ENCODE data around the gene MOV10L1. TPM values are rescaled to one million over a fixed set of nuclear protein-coding genes. Genes with fewer than 3 reads are reported as not detected.

The MOV10L1 gene
- total RNA-seq, 1 donor from 2014 or later, result 0.10 TPM

- peak; percentile 66 for DNase-seq (ENCODE audit: extremely low spot score, unreplicated experiment)
- no peaks in the 10 kb centered on the region for H3K36me3 Mint-ChIP-seq
- no peaks in the 10 kb centered on the region for H3K4me1 Mint-ChIP-seq (ENCODE audit: unreplicated experiment)
- TF ChIP-seq, protein P1, sequence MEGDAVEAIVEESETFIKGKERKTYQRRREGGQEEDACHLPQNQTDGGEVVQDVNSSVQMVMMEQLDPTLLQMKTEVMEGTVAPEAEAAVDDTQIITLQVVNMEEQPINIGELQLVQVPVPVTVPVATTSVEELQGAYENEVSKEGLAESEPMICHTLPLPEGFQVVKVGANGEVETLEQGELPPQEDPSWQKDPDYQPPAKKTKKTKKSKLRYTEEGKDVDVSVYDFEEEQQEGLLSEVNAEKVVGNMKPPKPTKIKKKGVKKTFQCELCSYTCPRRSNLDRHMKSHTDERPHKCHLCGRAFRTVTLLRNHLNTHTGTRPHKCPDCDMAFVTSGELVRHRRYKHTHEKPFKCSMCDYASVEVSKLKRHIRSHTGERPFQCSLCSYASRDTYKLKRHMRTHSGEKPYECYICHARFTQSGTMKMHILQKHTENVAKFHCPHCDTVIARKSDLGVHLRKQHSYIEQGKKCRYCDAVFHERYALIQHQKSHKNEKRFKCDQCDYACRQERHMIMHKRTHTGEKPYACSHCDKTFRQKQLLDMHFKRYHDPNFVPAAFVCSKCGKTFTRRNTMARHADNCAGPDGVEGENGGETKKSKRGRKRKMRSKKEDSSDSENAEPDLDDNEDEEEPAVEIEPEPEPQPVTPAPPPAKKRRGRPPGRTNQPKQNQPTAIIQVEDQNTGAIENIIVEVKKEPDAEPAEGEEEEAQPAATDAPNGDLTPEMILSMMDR (conservative IDR thresholded peaks at IDR 0.05), result no peak
- peak overlapping the region; percentile 86 for H3K4me3 Mint-ChIP-seq
- peak overlapping the region; percentile 72 for H3K27ac Mint-ChIP-seq
- H3K9me3 Mint-ChIP-seq, result no peaks in the 10 kb centered on the region
- peaks cover 42% of the 10 kb centered on the region for H3K27me3 Mint-ChIP-seq
Observed at GRCh38 chr22:50169181-50169759, 79.5 kb downstream of the MOV10L1 start.

- Mint-ChIP-seq H3K4me1 (ENCODE audit: unreplicated experiment) (no peaks in the 10 kb centered on the region), H3K9me3 (no peaks in the 10 kb centered on the region), H3K4me3 (peak overlapping the region; percentile 59), H3K36me3 (no peaks in the 10 kb centered on the region), H3K27me3 (peaks cover 41% of the 10 kb centered on the region), H3K27ac (no peak overlapping the region)
- TF ChIP-seq, protein P1 (conservative IDR thresholded peaks at IDR 0.05), result peak; percentile 16
- no peak for DNase-seq (ENCODE audit: extremely low spot score, unreplicated experiment)
Observed at GRCh38 chr22:50169774-50170341, 80.1 kb downstream of the MOV10L1 start.

DNA sequence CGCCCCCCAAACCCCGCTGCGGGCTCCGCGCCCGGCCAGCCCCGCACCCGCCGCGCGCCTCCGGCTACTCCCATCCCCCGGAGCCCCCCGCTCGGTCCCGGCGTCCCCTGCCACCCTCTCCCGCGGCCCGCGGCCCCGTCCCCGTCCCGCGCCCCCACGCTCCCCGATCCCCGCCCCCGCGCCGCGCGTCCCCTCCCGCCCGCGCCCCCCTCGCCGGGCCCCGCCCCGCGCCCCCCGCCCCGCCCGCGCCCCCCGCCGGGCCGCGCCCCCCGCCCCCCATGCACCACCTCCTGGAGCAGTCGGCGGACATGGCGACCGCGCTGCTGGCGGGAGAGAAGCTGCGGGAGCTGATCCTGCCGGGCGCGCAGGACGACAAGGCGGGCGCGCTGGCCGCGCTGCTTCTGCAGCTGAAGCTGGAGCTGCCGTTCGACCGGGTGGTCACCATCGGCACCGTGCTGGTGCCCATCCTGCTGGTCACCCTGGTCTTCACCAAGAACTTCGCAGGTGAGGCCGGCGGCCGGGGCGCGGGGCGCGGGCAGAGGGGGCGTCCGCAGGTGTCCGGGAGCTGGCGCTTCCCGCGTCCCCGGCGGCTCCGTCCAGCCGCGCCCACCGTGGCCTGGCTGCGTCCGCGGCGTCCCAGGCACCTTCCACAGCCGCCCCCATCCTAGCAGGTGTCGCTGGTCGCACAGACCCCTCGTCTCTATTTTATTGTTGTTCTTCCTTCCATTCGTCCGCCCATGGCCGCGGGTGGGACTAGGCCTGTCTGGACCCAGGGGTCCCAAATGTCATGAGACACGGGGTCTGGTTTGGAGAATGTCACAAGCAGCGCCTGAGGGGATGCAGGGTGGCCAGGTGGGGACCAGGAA, 80.9 kb downstream of the MOV10L1 start, which contains the start of gene PANX2:
PANX2 (plus strand) TSS at position 279 of the 866 bp plus-strand sequence; CDS start at position 279, 0 bp downstream.
- peak within 1 kb of the TSS; percentile 58 for H3K27ac Mint-ChIP-seq
- no peak for DNase-seq (ENCODE audit: extremely low spot score, unreplicated experiment)
- H3K4me1 Mint-ChIP-seq (ENCODE audit: unreplicated experiment), result no peaks in the 10 kb centered on the region
- H3K27me3 Mint-ChIP-seq, result peaks cover 37% of the 10 kb centered on the region
- H3K9me3 Mint-ChIP-seq, result no peaks in the 10 kb centered on the region
- peak within 1 kb of the TSS; percentile 85 for H3K4me3 Mint-ChIP-seq
- no peaks in the 10 kb centered on the region for H3K36me3 Mint-ChIP-seq
- TF ChIP-seq, protein P1 (conservative IDR thresholded peaks at IDR 0.05), result no peak

GRCh38 chr22:50171319-50171964, 81.6 kb downstream of the MOV10L1 start:
- H3K4me3 Mint-ChIP-seq, result peak overlapping the region; percentile 85
- H3K27ac Mint-ChIP-seq, result peak overlapping the region; percentile 58
- TF ChIP-seq, protein P1 (conservative IDR thresholded peaks at IDR 0.05), result no peak
- DNase-seq (ENCODE audit: extremely low spot score, unreplicated experiment), result no peak
- no peaks in the 10 kb centered on the region for H3K9me3 Mint-ChIP-seq
- no peaks in the 10 kb centered on the region for H3K36me3 Mint-ChIP-seq
- peaks cover 37% of the 10 kb centered on the region for H3K27me3 Mint-ChIP-seq
- no peaks in the 10 kb centered on the region for H3K4me1 Mint-ChIP-seq (ENCODE audit: unreplicated experiment)

- DNase-seq (ENCODE audit: extremely low spot score, unreplicated experiment), result no peak
- Mint-ChIP-seq H3K4me1 (ENCODE audit: unreplicated experiment) (no peaks in the 10 kb centered on the region), H3K36me3 (no peaks in the 10 kb centered on the region), H3K4me3 (peak overlapping the region; percentile 52), H3K27me3 (peaks cover 37% of the 10 kb centered on the region), H3K27ac (no peak overlapping the region), H3K9me3 (no peaks in the 10 kb centered on the region)
- TF ChIP-seq, protein P1 (conservative IDR thresholded peaks at IDR 0.05), result no peak
Observed at GRCh38 chr22:50171965-50172421, 82.2 kb downstream of the MOV10L1 start.
